Mucosa of gallbladder (tissue), 1 donor: Measurements from ENCODE around the gene CCDC183. TPM values are rescaled to one million over a fixed set of nuclear protein-coding genes. Genes with fewer than 3 reads are reported as not detected.
"Not testable (repeated sequence)": the region's sequence is repeated elsewhere in the genome, so short reads cannot be mapped to it uniquely, and the experiment has no call there.

Source experiments
- DNase-seq: peaks from one replicate; pipeline ENCODE4 v3.0.0-alpha.2; 2020; ENCODE audit warnings: low spot score
- total RNA-seq: library from RNA; stranded (reverse); gene quantifications from one replicate; pipeline ENCODE4 v1.2.1, GENCODE V29; 2021
- donor health status: DM: no; HTN: no; CAD: no.

The CCDC183 gene
- total RNA-seq, 1 donor from 2014 or later = 2.3 TPM

DNA sequence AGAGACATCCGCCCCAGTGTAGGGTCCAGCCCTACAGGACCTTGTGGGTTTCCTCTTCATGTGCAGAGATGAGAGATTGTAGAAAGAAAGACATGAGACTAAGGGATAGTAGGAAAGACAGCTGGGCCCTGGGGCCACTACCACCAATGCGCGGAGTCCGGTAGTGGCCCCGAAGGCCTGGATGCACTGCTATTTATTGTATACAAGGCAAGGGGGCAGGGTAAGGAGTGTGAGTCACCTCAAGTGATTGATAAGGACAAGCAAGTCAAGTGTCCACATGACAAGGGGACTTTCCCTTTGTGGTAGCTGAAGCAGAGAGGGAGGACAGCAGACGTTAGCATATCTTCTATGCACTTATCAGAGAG is 11.2 kb upstream of the CCDC183 start:
- DNase-seq = peak; percentile 36

DNA sequence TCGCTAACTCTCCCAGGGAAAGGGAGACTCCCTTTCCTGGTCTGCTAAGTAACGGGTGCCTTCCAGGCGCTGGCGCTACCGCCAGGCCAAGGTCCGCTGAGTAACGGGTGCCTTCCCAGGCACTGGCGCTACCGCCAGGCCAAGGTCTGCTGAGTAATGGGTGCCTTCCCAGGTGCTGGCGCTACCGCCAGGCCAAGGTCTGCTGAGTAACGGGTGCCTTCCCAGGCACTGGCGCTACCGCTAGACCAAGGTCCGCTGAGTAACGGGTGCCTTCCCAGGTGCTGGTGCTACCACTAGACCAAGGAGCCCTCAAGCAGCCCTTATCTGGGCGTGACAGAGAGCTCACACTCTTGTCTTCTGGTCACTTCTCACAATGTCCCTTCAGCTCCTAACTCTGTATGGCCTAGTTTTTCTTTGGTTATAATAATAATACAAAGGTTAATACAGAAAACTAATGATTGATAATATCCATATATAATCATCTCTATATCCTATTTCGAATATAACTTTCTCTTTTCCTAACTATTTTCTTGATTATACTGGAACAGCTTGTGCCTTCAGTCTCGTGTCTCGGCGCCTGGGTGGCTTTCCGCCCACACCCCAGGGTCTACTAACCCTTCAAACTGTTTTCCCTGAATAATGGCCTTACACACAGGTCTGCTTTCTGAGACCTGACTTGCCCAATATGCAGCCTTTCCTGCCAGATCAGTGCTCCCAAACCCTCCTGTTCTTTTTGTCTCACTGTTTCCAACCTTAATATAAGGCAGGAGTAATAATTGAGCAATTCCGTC is 10.4 kb upstream of the CCDC183 start:
- not testable (repeated sequence) for DNase-seq

DNA sequence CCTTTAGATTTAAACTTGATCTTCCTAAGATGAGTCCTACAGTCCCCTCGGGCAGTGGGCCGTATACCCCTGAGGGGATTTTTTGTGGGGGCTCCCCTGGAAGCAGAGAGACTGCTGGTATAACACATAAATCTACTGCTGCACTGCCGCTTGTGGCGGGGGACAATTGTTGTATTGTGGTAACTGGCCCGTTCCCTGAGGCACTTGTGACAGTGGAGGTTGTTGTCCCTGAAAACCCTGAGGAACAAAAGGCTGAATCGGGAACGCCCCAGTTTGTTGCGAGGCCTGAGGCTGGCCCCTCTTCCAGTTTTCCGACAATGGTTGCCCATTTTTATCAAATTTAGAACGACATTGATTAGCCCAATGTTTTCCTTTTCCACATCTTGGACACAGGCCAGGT is 9.7 kb upstream of the CCDC183 start:
- DNase-seq = no peak

DNA sequence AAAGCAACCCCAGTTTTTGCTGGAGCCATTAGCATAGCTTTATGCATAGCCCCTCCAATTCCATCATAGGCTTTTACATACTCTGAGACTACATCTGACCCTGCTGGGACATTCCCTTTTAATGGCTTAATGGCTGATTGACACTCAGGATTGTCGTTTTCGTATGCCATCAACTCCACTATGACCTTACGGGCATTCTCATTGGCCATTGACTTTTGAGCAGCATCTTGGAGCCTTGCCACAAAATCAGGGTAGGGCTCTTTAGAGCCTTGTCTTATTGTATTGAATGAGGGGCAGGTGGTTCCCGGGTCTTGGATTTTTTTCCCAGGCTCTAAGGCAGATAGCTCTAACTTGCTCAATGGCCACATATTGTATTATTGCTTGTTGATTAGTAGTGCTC is 9.2 kb upstream of the CCDC183 start:
- DNase-seq = not testable (repeated sequence)

DNA sequence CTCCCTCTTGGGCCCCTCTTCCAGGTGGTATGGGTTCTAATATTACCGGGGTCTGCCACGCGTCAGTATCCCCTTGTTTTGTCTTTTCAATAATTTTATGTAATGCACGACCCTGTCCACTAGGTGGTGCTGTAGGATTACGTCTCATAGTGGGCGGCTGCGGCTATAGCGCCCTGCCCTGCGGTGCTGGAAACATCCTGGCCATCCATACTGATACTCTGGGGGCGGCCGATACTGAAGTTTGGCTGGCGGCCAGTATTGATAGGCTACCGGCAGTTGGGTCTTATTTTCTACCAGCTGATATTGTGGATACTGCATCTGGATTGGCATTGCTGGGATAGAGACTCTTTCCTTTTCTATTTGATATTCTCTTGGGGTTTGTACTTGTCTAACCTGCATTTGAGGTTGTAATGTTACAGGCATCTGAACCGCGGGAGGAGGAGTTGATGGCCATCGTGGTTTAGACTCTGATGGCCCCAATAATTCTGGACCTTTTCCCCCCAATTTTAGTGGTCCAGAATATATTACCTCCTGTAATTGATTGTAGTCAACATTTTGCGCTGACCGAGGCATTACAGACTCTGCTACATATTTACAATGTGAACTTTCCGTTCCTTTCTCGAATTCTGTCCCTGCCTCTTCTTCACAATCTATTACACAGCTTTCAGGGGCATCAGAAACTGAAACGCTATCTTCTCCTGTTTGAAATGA is 8.3 kb upstream of the CCDC183 start:
- peak; percentile 74 for DNase-seq

DNA sequence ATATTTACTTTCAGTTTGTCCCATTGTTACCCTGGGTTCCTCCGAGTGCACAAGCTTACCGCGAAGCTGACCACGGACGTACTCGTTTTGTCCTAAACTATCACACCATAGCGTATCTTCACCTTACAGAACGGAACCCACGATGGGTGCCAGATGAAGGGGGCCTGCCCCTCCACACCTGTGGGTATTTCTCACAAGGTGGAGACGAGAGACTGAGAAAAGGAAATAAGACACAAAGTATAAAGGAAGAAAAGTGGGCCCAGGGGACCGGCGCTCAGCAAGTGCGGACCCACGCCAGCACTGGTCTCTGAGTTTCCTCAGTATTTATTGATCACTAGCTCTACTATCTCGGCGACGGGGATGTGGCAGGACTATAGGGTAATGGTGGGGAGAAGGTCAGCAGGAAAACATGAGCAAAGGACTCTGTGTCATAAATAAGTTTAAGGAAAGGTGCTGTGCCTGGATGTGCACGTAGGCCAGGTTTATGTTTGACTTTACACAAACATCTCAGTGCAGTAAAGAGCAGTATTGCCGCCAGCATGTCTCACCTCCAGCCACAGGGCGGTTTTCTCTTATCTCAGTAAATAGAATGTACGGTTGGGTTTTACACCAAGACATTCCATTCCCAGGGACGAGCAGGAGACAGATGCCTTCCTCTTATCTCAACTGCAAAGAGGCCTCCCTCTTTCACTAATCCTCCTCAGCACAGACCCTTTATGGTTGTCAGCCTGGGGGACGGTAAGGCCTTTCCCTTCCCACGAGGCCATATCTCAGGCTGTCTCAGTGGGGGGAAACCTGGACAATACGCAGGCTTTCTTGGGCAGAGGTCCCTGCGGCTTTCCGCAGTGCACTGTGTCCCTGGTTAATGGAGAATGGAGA is 7.3 kb upstream of the CCDC183 start:
- DNase-seq = not testable (repeated sequence)

DNA sequence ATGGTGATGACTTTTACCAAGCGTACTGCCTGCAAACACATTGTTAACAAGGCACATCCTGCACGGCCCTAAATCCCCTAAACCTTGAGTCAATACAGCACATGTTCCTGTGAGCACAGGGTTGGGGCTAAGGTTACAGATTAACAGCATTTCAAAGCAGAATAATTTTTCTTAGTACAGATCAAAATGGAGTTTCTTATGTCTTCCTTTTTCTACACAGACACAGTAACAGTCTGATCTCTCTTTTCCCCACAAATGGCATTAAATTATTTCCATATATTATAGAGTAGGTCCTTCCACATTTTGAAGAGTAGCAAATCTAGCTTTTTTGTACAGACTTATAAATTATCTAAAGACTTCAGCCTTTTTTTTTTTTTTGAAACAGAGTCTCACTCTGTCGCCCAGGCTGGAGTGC is 6.6 kb upstream of the CCDC183 start:
- DNase-seq = no peak

DNA sequence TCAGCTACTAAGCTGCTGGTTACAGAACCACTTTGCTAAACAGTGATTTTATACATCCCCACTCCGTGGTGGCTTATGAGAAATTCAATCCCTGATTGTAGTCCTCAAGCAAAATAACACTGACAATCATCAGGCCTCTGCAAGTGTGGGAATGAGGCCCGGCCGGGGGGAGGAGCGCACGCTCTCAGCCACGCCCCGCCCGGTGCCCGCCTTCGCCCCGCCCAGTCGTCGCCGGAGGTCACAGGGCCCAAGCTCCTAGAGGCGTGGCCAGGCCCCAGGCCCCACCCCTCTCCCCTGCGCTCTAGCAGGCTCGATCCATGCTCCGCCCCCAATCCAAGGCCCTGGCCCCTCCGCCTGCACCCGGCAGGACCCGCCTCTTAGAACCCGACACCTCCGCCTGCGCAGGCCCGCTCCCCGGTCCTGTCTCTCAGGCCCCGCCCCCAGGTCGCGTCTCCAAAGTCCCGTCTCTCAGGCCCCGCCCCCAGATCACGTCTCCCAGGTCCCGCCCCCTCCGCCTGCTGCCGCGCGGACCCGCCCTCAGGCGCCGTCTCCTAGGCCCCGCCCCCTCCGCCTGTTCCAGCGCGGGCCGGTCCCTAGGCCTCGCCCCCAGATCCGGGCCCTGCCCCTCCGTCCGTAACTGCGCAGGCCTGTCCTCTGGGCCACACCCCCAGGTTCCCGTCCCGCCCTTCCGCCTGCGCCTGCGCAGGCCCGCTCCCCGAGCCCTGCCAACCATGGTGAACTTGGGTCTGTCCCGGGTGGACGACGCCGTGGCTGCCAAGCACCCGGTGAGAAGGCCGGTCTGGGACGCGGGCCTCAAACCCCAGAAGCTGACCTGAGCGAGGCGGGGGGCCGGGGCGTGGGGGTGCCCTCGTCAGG is 5.3 kb upstream of the CCDC183 start, which contains the start of gene TMEM141:
Gene TMEM141 (plus strand): TSS at position 705 of the 876 bp plus-strand sequence. CDS start 27 bp downstream, at position 732.
- peak; percentile 100 for DNase-seq

DNA sequence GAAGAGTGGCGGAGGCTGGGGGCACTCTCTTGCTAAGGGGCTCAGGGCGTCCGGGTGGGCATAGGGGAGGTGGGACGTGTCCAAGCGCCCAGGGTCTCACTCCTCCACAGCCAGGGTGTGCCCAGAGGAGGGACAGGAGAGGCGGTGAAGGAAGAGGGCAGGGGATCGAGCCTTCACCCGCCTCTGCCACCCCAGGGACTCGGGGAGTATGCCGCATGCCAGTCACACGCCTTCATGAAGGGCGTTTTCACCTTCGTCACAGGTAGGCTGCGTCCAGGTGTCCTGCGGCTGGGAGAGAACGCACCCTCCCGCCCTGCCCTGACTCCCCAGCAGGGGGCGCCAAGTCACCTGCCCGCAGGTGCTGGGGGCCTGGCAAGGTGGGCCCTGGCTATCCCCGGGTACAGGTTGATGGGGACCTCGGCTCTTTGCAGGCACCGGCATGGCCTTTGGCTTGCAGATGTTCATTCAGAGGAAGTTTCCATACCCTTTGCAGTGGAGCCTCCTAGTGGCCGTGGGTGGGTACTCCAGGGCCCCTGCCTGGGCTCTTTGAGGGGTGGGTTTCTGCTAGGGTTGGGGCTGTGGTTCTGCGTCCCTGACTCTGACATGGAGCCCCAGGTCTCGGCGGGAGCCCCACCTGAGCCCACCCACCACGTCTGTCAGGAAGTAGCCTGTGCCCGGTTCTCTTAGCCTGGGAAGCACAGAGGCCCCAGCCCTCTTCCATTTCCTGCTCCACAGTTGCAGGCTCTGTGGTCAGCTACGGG is 4.4 kb upstream of the CCDC183 start:
- peak; percentile 77 for DNase-seq

DNA sequence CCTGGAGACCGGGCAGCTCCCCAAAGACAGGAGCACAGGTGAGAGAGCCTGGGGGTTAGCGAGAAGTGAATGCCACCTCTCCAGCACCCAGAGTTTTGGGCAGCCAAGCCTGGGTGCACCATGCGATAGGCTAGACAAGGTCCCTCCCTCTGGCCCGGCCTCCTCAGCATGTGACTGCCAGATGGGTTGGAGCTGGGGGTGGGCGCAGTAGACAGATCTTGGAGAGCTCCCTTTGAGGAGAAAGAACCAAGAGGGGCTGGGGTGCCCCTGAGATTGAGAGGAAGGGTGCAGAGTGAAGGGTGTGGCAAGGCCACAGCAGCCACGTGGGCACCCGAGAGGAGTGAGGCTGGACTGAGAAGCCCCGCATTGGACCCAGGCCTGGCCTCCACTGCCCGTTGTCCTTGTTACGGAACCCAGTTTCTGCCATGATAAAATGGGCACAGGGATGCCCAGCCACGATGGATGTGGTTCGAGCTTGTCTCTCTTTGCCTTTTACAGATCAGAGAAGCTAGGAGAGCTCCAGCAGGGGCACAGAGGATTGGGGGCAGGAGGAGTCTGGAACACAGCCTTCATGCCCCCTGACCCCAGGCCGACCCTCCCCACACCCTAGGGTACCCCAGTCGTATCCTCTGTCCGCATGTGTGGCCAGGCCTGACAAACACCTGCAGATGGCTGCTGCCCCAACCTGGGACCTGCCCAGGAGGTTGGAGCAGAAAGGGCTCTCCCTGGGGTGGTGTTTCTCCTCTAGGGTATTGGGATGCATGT is 3.6 kb upstream of the CCDC183 start:
- DNase-seq = no peak

DNA sequence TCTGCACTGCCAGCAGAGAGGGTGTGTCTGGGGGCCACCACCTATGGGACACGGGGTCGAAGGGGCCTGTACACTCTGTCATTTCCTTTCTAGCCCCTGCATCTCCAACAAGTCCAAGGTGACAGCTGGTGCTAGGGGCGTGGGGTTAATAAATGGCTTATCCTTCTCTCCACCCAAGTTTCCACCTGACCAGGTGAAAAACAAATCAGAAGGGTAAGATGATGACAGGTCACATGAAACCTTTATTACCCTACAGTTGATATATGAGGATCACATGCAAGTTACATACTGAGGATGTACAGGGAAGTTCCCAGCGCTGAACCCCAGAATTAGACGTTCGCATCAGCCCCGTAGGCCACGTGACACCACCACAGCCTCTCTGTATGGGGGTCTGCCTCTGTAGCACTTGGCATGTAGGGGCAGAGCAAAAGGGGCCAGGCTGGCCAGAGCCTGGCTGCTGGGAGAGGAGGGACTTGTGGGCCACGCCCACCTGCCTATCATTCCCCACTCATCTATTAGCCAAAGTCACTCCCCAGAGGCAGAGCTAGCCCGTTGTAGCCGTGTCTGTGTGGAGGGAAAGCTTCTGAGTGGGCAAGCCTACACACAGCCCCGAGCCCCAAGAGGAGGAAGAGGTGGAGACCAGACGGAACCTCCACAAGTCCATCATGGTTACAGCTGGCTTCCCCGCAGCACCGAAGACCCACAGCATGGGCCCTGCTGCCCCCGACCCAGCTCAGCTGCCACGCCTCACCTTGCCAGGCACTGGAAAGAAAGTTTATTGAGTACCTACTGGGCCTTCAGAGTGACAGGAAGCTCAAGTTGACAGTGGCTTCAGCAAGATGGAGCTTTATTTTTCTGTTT is 2.8 kb upstream of the CCDC183 start:
- no peak for DNase-seq

DNA sequence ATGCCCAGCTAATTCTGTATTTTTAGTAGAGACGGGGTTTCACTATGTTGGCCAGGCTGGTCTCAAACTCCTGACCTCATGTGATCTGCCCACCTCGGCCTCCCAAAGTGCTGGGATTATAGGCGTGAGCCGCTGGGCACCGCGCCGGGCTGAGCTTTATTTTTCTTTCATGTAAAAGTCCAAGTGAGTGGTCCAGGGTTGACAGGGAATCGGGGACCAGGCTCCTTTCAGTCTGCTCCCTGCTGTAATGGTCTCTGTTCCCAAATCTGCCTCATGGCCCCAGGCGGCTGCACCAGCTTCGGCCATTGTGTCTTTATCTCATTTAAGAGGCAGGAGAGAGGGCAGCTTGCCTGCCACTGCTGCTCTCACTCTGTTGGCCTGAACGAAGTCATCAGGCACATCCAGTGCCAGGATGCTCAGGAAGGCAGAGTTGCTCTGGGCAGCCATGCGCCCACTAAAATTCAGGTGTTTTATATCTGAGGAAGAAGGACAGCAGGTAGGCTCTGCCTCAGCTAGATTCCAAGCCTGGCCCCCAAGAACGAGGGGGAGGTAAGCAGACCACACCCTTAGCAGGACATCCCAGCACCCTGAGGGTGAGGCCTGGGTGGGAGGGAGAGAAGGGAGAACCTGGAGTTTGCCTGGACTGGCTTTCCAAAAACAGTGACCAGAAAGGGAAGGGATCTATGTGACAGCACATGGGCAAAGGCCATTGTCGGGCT is 1.7 kb upstream of the CCDC183 start:
- no peak for DNase-seq

DNA sequence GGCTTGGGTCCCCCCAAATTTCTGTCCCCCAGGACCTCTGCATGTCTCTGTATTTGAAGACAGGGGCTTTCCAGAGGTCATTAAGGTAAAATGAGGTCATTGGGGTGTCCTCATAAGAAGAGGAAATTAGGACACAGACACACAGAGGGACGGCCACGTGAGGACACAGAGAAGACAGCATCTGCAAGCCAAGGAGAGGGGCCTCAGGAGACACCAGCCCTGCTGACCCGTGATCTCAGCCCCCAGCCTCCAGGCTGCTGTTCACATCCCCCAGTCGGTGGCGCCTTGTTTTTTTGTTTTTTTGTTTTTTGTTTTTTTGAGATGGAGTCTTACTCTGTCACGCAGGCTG is 1.2 kb upstream of the CCDC183 start:
- no peak for DNase-seq

DNA sequence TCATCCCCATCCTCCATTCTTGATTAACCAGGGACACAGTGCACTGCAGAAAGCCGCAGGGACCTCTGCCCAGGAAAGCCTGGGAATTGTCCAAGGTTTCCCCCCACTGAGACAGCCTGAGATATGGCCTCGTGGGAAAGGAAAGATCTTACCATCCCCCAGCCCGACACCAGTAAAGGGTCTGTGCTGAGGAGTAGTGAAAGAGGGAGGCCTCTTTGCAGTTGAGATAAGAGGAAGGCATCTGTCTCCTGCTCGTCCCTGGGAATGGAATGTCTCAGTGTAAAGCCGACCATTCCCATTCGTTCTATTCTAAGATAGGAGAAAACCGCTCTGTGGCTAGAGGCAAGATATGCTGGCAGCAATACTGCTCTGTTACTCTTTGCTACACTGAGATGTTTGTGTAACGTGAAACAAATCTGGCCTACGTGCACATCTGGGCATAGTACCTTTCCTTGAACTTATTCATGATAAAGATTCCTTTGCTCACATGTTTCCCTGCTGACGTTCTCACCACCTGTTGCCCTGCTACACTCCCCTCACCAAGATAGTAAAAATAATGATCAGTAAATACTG is 723 bp downstream of the CCDC183 start:
- DNase-seq = not testable (repeated sequence)

DNA sequence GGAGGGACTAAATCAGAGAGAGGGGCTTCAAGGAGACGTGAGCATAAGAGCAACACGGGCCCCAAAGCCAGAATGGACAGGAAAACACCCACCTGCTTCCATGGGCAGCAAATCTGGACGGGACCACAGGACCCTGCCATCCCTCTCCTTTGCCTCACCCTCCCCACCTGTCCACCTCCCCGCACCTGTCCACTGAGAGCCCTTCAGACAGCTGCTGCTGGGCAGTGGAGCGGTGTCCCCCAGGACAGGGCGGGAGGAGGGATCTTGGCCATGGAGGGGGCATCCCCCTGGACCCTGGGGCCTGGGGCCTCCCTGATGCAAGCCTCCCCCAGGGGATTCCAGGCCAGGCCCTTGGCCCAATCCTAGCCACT is 2.6 kb downstream of the CCDC183 start:
- DNase-seq = no peak

DNA sequence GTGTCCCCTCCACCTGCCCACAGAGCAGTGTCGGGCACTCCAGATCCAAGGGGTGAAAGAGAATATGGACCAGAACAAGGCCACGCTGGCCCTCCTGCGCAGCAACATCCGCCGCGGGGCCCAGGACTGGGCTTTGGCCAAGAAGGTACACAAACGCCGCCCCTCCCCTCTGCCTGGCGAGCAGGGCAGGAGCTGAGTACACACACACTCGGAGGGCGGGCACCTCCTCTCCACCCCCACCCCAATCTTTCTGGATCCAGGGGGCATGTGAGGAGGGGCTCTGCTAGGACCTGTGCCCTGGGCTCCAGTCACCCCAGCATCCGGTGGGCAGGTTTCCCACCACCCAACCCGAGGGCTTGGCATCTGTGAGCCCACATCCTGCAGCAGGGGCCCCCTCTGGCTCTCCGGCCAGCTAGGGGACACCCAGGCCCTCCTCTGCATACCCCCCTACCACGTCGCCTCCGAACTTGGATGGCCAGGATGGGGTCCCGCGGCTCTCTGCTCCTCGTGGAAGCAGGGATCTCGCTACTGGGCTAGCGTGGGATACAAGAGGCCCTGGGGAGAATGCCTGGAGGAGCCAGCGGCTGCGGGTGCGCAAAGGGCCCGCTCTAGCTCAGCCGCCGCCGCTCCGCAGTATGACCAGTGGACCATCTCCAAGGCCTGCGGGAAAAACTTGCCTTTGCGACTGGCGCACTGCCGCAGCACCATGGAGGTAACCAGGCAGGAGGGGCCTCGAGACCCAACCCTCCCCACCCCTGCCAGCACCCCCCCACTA is 3.1 kb downstream of the CCDC183 start:
- DNase-seq = no peak
